ENCODE results near the gene HSFX1.

The HSFX1 gene

DNA sequence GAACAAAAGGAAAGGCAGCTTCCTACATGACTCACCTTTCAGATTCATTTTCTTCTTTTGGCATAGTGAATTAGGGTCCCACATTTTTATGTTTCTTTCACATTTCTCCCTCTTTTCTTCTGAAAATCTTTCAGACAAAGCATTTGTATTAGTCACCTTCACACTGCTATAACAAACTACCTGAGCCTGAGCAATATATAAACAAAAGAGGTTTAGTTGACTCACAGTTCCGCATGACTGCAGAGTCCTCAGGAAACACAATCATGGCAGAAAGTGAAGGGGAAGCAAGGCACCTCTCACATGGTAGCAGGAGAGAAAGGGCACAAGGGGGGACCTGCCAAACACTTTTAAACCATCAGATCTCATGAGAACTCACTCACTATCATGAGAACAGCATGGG lies 44.8 kb downstream of the HSFX1 start:
- no peaks in the 10 kb centered on the region for H3K4me1 ChIP-seq (ENCODE audit: control insufficient read depth, insufficient read depth, low read length)
- H3K27me3 ChIP-seq (ENCODE audit: control insufficient read depth, insufficient read depth, low read length): no peaks in the 10 kb centered on the region
- H3K9me3 ChIP-seq (ENCODE audit: control insufficient read depth, insufficient read depth, low read length): no peaks in the 10 kb centered on the region
- H3K4me3 ChIP-seq (ENCODE audit: low read depth, low read length): no peak overlapping the region
- H3K36me3 ChIP-seq (ENCODE audit: control insufficient read depth, insufficient read depth, low read length): no peaks in the 10 kb centered on the region
- H3K9ac ChIP-seq (ENCODE audit: low read depth, low read length): no peak overlapping the region

GRCh38 chrX:149819371-149819770 lies 45.5 kb downstream of the HSFX1 start:
- Histone ChIP-seq H3K9me3 (ENCODE audit: control insufficient read depth, insufficient read depth, low read length) (no peaks in the 10 kb centered on the region), H3K4me3 (ENCODE audit: low read depth, low read length) (no peak overlapping the region), H3K27me3 (ENCODE audit: control insufficient read depth, insufficient read depth, low read length) (no peaks in the 10 kb centered on the region), H3K9ac (ENCODE audit: low read depth, low read length) (no peak overlapping the region), H3K4me1 (ENCODE audit: control insufficient read depth, insufficient read depth, low read length) (no peaks in the 10 kb centered on the region), H3K36me3 (ENCODE audit: control insufficient read depth, insufficient read depth, low read length) (no peaks in the 10 kb centered on the region)

- Histone ChIP-seq H3K9me3 (ENCODE audit: control insufficient read depth, insufficient read depth, low read length) (peaks cover 2% of the 10 kb centered on the region), H3K4me3 (ENCODE audit: low read depth, low read length) (no peak overlapping the region), H3K4me1 (ENCODE audit: control insufficient read depth, insufficient read depth, low read length) (peaks cover 10% of the 10 kb centered on the region), H3K36me3 (ENCODE audit: control insufficient read depth, insufficient read depth, low read length) (no peaks in the 10 kb centered on the region), H3K27me3 (ENCODE audit: control insufficient read depth, insufficient read depth, low read length) (no peaks in the 10 kb centered on the region), H3K9ac (ENCODE audit: low read depth, low read length) (no peak overlapping the region)
Observed at GRCh38 chrX:149825424-149825823, 51.6 kb downstream of the HSFX1 start.

Data from iPS-15b (cell line).